GM19372 (cell line): ENCODE measurements around the gene DLG2.

ENCODE experiments used
- ATAC-seq: cut with Tn5 transposase; IDR thresholded peaks from one replicate; pipeline ENCODE4 v1.9.1; 2021; ENCODE audit warnings: mild to moderate bottlenecking, low read depth, moderate library complexity; ENCODE audit not compliant: unreplicated experiment

DLG2 gene

DNA sequence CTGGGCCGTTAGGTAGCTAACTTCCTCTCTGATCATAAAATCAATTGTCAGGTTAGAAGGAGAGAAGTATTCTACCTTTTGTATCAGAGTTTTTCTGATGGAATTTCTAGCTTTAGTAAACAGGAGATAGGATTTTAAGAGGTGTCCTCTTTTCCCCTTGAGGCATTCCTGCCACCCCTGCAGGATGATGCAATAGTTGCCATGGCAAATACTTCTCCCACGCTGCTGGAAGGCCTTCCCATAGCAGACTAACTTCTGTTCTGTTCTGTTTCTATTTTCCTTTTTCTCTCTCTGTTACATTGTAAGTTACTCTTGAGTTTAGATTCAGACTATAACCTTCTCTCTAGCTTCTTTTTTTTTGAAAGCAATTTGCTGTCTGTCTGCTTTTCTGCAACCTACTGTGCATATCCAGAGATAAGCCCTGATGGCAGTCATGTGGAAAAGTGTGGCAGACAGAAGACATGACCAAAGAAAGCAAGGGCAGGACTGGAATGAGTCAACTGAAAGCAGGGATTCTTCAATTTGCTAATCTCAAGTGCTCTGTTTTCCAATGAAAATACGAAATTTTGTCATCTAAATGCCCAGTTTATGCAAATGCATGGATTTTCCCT is 679.1 kb downstream of the DLG2 start:
- ATAC-seq = no peak

DNA sequence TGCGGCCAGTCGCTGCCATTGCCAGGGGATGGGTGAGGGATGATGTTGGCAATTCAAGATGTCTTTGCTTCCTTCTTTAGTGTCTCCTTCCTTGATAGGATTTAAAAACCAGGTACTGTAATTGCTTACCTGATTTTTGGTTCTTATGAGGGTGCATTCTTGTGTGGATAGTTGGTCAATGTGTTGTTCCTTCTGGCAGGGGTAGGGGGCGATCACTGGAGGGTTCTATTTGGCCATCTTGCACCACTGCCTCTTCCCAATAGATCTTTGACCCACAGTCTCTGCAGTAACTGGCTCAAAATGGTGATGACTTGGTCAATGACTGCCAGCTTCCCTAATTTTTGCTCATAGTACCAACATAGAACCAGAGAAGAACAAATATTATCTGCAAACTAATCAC is 680.1 kb downstream of the DLG2 start:
- ATAC-seq = no peak

DNA sequence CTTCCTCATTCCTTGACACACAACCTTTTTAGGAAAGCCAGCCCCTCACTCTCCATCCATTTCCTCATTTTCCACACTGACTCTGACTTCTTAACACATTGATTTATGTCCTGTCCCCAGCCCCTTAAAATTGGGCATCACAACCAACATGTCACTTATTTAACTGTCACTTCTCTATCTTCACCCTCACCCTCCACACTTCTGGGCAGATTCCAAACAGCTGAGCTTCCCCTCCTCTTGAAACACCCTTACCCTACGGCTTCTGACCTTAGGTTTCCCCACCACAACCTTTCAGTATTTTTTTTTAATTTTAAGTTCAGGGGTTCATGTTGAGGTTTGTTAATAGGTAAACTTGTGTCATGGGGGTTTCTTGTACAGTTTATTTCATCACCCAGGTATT is 696.3 kb downstream of the DLG2 start:
- ATAC-seq = no peak

DNA sequence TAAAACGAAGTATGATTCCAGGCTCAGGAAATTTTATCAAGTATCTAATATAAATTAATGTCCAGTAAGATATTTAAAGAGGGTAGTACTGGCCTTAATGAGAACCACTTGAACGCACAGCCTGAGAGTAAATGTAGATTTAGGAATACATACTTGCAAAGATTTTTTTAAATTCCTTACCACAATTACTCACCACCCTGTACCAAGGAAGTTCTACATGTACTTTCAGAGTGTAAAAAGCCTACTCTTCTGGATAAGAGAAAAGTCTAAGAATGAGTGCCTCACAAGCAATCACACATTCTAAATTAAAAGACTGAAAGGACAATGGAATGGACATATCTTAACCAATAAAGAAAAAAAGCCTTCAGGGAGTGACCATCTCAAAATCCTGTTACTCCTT is 697.4 kb downstream of the DLG2 start:
- no peak for ATAC-seq

DNA sequence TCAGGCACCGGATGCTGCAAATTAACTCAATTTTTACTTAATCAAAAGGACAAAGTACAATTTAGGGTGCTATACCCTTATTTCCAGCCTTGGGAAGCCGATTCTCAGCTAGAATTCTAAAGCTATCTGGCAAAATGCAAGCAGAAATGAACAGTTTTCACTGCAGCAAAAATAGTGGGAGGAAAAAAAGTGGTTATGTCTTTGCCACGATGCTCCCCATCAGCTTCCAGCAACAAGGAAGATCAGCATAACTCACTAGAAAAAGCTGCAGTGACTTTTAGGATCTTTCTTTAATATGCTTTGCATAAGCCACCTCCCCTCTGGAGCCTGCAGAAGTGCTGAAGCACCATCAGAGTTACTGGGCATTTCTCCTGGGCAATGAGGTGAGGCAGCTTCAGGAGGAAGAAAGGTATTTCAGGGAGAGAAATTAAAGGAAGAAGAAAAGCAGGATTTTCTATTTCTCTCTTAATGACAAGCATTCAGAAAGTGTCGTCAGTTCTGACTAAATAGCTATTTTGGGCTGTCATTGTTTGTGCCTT is 702.9 kb downstream of the DLG2 start:
- no peak for ATAC-seq

DNA sequence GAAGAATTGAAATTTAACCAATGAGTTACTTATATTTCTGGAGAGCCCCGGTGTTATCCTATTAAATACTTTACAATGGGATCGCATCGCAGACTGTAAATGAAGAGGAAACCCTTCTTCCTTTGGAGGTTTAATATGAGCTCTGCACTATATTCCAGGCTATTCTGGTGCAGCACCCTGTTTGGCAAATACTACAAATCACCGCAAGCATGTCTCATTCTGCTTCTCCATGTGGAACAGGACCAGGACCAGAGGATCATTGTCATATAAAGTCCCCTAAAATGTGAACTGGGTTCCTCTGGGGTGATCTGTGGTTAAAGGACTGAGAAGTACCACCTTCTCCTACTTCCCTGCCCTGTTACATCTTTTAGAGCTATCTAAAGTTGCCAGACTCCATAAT is 703.7 kb downstream of the DLG2 start:
- no peak for ATAC-seq

DNA sequence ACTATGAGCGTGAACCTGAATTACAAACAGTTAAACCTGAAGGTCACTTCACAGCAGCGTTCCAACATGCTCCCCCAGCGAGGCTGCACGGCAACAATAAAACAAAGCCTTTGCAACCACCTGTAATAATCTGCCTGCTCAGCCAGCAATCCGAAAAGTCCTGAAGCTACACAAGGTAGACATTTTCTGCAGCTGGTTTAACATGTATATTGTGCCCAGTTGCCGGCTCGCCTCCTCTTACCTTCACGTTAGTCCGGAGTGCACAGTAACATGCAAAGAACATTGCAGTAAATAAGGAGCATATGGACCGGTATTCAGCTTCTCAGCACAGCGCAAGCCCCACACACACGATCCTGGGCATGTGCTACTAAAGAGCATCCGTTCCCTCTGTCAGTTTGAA is 704.3 kb downstream of the DLG2 start:
- ATAC-seq = no peak

DNA sequence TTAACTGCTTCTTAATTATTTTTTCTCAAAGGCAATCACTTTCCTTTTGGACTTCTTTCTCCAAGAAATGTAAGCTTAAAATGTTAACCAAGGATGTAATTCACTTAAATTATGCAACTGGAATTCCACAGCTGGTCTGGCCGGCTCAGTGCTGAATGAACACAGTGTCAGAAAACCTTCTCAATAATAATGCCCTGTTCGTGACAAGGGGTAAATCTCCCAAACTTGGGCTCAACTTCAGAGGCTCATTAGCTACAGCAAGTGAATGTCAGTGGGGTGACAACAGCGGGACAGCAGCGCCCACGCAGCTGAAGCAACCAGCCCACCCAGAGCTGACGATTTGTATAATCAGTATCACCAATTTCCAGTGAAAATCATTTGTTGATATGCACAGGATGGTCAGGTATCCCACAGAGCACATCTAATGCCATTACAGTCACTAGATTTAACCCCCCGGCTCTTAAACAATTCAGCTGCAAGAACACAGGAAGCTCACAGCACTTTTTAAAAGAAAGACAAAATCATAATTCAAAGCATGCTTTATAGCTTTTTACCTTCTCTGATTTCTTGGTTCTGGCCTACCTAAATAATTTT is 704.8 kb downstream of the DLG2 start:
- no peak for ATAC-seq

DNA sequence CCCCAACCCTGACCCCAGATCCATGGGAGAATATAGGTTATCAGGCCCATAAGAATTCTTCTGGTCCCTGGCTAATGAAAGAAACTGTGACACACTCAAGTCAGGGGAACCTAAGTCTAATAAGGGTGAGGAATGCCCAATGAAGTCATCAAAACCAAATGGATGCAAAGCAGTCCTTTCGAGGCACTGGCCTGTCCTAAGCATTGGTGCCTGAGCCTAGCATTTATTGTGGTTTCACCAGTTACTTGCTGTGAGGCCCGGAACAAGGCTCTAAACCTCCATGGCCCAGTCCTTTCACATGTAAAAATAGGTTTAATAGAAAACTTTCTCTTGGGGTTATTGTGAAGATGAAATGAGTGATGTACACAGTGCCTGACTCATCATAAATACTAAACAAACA is 712.6 kb downstream of the DLG2 start:
- ATAC-seq = no peak

DNA sequence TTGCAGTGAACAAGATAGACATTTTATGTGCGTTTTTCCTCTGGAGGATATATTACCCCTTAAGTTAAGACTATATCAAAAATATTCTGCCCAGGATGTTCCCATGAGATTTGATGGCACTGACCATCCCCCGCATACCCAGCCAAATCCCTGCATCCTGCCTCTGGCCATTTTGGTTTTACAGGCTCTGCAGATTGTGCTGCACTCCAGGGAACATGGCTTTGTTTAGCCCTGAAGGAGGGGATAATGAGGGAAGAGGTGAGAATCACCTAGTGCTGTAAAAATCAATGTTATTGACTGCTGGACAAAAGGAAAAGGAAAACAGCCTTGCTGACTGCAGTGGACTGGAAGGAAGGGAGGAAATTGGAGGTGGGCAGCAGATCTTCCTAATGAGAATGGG is 717.4 kb downstream of the DLG2 start:
- ATAC-seq = no peak

DNA sequence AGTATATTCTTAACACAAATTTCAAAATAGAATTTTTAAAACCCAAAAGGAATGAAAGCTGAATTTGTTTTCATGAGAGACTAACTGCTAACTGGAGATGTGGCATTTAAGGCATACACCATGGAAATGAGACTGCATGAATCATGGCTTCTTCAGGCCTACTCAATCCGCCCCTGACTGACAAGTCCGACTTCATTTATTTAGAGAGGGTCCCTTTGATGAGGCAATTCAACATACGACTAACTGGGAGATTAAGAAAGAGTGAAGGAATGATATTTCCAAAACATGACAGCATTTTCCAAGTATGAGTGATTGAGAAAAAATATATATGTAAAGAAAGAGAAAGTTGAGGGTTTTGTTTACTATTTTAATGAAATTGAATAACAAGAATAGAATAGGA is 720.1 kb downstream of the DLG2 start:
- no peak for ATAC-seq

DNA sequence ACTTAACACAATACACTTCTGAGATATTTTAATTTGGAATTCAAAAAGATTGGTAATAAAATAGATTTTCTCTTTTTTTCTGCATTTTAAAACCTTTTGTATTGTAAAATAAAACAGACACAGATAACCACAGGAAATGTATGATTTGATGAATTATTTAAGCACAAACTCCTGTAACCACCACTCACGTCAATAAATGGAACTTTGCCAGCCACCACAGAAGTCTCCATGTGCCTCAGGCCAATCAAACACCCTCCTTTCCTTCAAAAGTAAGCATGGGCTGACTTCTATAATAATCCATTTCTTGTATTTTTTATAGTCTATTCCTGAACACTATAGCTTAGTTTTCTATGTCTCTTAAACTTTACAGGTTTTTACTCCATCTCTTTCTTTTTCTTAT is 721.7 kb downstream of the DLG2 start:
- ATAC-seq = no peak

DNA sequence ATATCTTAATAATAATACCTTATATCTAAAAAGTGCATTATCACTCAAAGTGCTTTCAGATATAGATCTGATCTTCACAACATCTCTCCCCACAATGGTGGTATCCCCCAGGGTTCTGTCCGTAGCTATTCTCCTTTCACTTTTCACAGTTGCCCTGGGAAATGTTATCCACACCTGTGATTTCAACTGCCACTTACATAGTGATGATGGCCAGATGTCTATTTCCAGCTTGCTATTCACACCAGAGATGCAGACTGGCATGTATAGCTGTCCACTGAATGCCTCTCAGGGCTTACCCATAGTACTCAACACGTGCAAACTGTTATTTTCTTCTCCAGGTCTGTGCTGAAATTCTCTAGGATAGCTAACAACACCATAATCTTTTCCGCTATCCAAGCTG is 724.7 kb downstream of the DLG2 start:
- ATAC-seq = no peak

DNA sequence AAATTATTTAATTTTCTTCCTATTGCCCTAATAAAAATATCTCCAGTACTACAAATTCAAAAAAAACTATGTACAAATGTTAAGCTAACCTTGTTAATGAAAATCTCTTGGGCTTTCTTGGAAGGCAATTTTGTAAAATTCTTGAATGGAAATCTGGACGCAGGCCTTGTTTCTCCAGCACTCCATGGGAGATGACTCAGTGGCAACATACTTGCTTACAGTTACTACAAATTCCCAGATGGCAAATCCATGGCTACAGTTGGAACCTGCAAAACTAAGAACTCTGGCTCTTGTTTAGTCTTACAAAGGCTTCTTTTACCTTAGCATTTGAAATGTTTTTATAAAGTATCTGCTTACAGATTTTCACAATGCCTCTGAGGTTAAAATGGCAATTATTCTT is 725.2 kb downstream of the DLG2 start:
- no peak for ATAC-seq

DNA sequence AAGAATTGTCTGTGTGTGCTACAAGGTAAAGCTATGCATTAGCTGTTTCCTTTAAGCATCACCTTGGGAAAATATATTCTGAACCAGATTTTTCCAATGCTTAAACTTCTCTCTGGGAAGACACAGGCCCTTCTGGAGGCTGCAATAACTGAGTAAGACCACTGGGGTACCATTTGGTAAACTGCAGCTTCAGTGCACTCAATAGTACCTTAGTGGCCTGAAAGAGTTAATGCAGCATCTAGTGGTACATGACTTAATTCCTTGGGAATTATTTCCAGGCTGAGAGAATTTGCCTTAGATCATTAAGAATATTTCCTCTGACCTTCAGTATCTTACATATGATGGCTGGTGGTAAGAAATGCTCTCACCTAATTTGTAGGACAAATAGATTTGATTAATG is 727.4 kb downstream of the DLG2 start:
- ATAC-seq = no peak

DNA sequence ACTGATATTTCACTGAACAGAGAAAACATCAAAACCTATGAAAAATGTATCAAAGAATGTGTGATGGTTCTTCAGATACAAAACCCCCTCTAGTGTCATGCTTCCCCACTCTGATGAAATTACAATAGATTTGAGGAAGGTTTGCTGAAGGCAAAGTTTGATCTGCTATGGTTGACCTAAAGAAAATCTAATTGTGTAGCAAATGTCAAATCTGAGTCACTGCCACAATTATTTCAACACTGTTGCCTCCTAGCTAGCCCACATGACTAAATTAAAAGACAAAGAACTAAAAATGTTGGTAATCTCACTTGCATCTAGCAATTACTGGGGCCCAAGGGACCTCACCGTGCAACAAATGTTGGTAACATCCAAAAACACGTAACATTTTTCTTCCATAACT is 728.0 kb downstream of the DLG2 start:
- ATAC-seq = no peak

DNA sequence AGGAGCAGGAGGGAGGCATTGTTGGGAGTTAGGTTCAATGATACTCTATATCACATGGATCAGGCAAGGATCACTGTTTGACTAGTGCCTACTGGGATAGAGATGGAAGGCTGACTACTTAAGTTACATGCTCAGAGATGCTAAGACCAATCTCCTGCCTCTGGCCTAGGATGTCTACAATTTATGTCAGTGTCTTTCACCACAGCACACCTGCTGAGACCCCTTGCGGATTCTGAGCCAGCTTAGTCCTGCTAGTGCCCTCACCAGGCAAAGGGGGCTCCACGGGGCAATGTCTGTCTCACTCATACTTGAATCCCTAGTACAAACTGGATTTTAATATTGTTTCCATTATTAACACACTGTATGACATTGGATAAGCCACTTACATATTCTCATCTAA is 732.5 kb downstream of the DLG2 start:
- no peak for ATAC-seq

DNA sequence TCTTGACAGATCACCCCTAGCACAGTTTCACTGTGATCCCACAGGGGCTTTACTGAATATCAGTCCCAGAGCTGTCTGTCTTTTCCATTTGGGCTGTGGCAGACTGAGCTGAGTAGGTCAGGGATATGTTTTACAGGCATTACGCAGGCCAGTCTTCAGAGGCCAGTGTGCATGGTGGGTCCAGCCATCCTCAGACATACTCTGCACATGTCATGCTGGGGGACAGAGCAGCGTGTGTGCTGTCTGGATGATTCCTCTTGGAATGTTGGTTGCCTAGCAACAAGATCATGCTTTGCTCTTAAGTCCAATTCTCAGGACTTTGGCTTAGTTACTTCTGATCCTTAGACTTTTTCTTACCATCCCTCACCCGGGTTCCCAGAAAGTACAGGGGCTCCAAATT is 736.5 kb downstream of the DLG2 start:
- no peak for ATAC-seq

DNA sequence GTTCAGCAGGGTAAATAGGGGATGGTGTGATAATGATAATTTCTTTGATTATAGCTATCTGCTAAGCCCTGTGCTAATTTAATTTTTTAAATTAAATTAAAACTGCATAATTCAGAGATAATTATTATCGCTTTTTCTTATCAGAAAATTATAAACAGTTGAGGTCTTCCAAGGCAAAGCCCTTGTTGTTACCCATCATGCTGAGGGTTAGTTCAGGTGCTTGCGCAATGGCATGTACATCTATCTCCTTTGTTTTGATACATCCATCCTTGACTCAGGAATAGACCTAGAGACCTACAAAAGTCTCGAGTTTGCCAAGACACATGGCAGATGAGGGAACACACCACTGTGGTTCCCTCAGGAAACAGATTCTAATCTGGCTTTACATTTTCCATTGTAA is 737.6 kb downstream of the DLG2 start:
- ATAC-seq = no peak

DNA sequence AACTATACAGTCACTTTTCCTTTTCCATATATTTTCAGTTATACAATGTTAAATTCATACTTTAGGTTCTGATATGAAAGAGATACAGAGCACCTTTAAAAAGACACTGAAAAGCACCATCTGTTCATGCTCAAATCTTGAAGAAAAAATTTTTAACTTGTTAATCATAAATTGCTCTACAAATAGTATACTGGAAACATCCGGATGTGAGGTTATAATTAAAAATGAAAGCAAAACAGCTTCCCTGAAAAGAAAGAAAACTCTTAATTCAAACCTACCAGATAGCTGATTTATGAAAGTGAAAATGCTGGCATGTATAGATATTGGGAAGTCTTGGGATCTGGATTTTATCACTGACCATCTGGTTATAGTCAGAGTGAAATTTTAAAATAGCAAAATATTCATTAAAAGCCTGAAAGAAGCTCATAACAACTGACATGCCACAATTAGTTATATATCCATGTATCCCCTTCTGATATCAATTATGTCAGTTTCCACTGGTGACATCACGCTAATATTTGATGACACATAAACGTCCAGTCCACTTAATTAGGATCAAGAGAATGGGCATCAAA is 740.0 kb downstream of the DLG2 start:
- no peak for ATAC-seq

DNA sequence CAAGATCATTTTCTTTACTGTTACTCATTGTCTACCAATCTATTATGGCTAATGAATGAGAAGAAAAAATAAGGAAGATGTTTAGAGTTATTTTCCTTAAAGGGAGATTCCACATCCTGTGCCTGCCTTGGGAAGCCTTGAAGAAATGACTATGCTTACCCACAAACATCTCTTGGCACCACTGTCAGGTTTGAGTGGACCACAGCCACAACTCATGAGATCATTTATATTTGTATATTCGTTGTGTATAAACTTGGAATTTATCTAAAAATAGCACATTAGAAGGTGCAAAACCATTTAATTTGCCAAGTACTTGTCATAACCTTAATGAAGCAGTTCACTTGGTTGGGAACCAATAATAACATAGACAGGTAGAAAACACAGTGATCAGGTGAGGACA is 740.8 kb downstream of the DLG2 start:
- no peak for ATAC-seq

DNA sequence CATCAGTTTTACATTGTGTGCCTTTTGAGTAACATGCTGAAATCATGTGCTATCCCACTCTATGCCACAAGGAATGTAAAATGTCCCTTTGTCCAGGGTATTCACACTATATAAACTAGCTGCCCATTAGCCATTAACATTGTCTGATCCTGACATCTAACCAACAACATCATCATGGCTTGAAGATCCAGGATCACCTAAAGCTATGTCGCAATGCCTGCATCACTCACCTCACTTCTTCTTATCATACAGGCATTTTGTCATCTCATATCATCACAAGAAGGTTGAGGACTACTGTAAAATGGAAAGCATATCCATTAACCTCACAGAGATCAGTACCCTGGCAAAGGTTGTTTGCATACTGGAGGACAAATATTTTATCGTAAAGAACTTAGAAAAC is 742.3 kb downstream of the DLG2 start:
- ATAC-seq = no peak
